KMS-11 (cell line): ENCODE measurements around the gene AGBL4.

Source experiments
- H2AFZ ChIP-seq: fragments of 200-600 bp; sonication (generic); 2 replicates; pipeline ENCODE4 v1.6.1; 2016; ENCODE audit warnings: antibody characterized with exemption, mixed run types, low read depth
- H3K27ac ChIP-seq: fragments of 200-600 bp; sonication (generic); 2 replicates; pipeline ENCODE4 v1.6.1; 2016; ENCODE audit warnings: mild to moderate bottlenecking, mixed run types
- H3K27me3 ChIP-seq: fragments of 200-600 bp; sonication (generic); 2 replicates; pipeline ENCODE4 v1.6.1; 2017; ENCODE audit warnings: mild to moderate bottlenecking, low read depth, mixed run types, moderate library complexity; ENCODE audit not compliant: insufficient read depth
- H3K36me3 ChIP-seq: fragments of 200-600 bp; sonication (generic); 2 replicates; pipeline ENCODE4 v1.6.1; 2017; ENCODE audit warnings: mild to moderate bottlenecking, mixed run types; ENCODE audit not compliant: insufficient read depth
- H3K4me1 ChIP-seq: fragments of 200-600 bp; sonication (generic); 2 replicates; pipeline ENCODE4 v1.6.1; 2016; ENCODE audit warnings: mild to moderate bottlenecking, low read depth, mixed run types; ENCODE audit not compliant: poor library complexity, severe bottlenecking
- H3K4me2 ChIP-seq: fragments of 200-600 bp; sonication (generic); 2 replicates; pipeline ENCODE4 v1.7.0; 2016; ENCODE audit warnings: mild to moderate bottlenecking, mixed run types
- H3K4me3 ChIP-seq: fragments of 200-600 bp; sonication (generic); IDR thresholded peaks from 2 replicates; pipeline ENCODE4 v1.6.1; 2017; ENCODE audit warnings: low read depth, low read length, mixed read lengths; ENCODE audit not compliant: insufficient read depth
- H3K79me2 ChIP-seq: fragments of 200-600 bp; sonication (generic); 2 replicates; pipeline ENCODE4 v1.6.1; 2016; ENCODE audit warnings: low read depth, mixed run types; ENCODE audit not compliant: insufficient read depth
- H3K9ac ChIP-seq: fragments of 200-600 bp; sonication (generic); 2 replicates; pipeline ENCODE4 v1.6.1; 2016; ENCODE audit warnings: mild to moderate bottlenecking, mixed run types
- H4K20me1 ChIP-seq: fragments of 200-600 bp; sonication (generic); 2 replicates; pipeline ENCODE4 v1.6.1; 2016; ENCODE audit warnings: mild to moderate bottlenecking, mixed run types; ENCODE audit not compliant: insufficient read depth
- CTCF ChIP-seq: fragments of 200-600 bp; sonication (generic); conservative IDR thresholded peaks from 2 replicates; pipeline ENCODE4 v1.6.1; 2017; ENCODE audit warnings: low read depth, mild to moderate bottlenecking, antibody characterized with exemption, low read length, moderate library complexity, mixed read lengths

Gene AGBL4

GRCh38 chr1:48730164-48730910 is 1293.4 kb downstream of the AGBL4 start:
- Histone ChIP-seq H3K9ac (no peak overlapping the region), H3K27ac (no peak overlapping the region), H3K4me2 (no peak overlapping the region), H3K4me1 (no peaks in the 10 kb centered on the region), H2AFZ (no peak overlapping the region), H3K79me2 (no peaks in the 10 kb centered on the region), H4K20me1 (no peaks in the 10 kb centered on the region), H3K27me3 (no peaks in the 10 kb centered on the region), H3K4me3 (no peak overlapping the region), H3K36me3 (no peaks in the 10 kb centered on the region)
- no peak for TF ChIP-seq CTCF

- no peak overlapping the region for H3K27ac ChIP-seq
- no peak overlapping the region for H2AFZ ChIP-seq
- H4K20me1 ChIP-seq = no peaks in the 10 kb centered on the region
- no peaks in the 10 kb centered on the region for H3K4me1 ChIP-seq
- TF ChIP-seq CTCF = no peak
- no peak overlapping the region for H3K4me2 ChIP-seq
- no peak overlapping the region for H3K4me3 ChIP-seq
- H3K36me3 ChIP-seq = no peaks in the 10 kb centered on the region
- H3K27me3 ChIP-seq = no peaks in the 10 kb centered on the region
- no peak overlapping the region for H3K9ac ChIP-seq
- no peaks in the 10 kb centered on the region for H3K79me2 ChIP-seq
These were observed 1295.2 kb downstream of the AGBL4 start for GRCh38 chr1:48728584-48728983.

GRCh38 chr1:48726557-48727215 is 1297.1 kb downstream of the AGBL4 start:
- Histone ChIP-seq H3K27ac (no peak overlapping the region), H3K4me1 (no peaks in the 10 kb centered on the region), H3K4me2 (no peak overlapping the region), H3K9ac (no peak overlapping the region), H4K20me1 (no peaks in the 10 kb centered on the region), H3K36me3 (no peaks in the 10 kb centered on the region), H3K79me2 (no peaks in the 10 kb centered on the region), H3K4me3 (no peak overlapping the region), H2AFZ (no peak overlapping the region), H3K27me3 (no peaks in the 10 kb centered on the region)
- TF ChIP-seq CTCF = no peak

GRCh38 chr1:48726139-48726538 is 1297.6 kb downstream of the AGBL4 start:
- TF ChIP-seq CTCF = no peak
- H3K79me2 ChIP-seq = no peaks in the 10 kb centered on the region
- H3K27ac ChIP-seq = no peak overlapping the region

More at GRCh38 chr1:48726139-48726538, 1297.6 kb downstream of the AGBL4 start:
- H3K36me3 ChIP-seq = no peaks in the 10 kb centered on the region
- H3K9ac ChIP-seq = no peak overlapping the region
- no peak overlapping the region for H3K4me2 ChIP-seq
- H3K4me1 ChIP-seq = no peaks in the 10 kb centered on the region
- H3K27me3 ChIP-seq = no peaks in the 10 kb centered on the region
- no peak overlapping the region for H2AFZ ChIP-seq
- no peaks in the 10 kb centered on the region for H4K20me1 ChIP-seq
- H3K4me3 ChIP-seq = no peak overlapping the region
